ENCODE results near the gene PABPN1. TPM values are rescaled to one million over a fixed set of nuclear protein-coding genes. Genes with fewer than 3 reads are reported as not detected.

The PABPN1 gene
- total RNA-seq, 1 experiment from 2014 or later: 126 TPM

DNA sequence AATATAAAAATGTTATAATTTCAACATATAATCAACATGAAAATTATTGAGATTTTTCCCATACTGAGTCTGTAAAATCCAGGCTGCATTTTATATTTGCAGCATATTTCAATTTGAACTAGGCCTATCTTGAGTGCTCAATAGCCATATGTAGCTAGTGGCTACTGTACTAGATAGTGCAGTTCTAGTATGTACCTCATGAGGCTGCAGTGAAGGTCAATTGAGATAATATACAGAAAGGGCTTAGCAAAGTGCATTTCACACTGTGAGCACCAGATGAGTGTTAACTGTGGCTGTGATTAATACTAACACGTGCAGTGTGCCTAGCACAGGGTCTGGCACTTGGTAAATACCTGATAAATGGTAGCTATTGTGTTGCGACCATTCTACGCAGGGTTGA, 36.8 kb downstream of the PABPN1 start:
- Histone ChIP-seq H3K9me3 (ENCODE audit: low read length) (no peaks in the 10 kb centered on the region), H4K20me1 (ENCODE audit: insufficient read depth, low read depth, low read length) (no peaks in the 10 kb centered on the region), H3K36me3 (ENCODE audit: insufficient read depth, low read length) (no peaks in the 10 kb centered on the region), H3K27me3 (ENCODE audit: low read length) (no peaks in the 10 kb centered on the region), H3K4me2 (ENCODE audit: low read depth, low read length, poor library complexity, severe bottlenecking) (no peak overlapping the region), H3K4me3 (ENCODE audit: low read length) (no peak overlapping the region), H2AFZ (ENCODE audit: low read length) (no peak overlapping the region), H3K79me2 (ENCODE audit: low read length) (no peaks in the 10 kb centered on the region), H3K9me2 (replicated peaks; ENCODE audit: insufficient read depth, low read length) (no peaks in the 10 kb centered on the region), H3K27ac (ENCODE audit: low read length) (no peak overlapping the region), H3K4me1 (ENCODE audit: low read length) (no peaks in the 10 kb centered on the region), H3K9ac (ENCODE audit: low read length) (no peak overlapping the region)
- peak; percentile 44 for DNase-seq

DNA sequence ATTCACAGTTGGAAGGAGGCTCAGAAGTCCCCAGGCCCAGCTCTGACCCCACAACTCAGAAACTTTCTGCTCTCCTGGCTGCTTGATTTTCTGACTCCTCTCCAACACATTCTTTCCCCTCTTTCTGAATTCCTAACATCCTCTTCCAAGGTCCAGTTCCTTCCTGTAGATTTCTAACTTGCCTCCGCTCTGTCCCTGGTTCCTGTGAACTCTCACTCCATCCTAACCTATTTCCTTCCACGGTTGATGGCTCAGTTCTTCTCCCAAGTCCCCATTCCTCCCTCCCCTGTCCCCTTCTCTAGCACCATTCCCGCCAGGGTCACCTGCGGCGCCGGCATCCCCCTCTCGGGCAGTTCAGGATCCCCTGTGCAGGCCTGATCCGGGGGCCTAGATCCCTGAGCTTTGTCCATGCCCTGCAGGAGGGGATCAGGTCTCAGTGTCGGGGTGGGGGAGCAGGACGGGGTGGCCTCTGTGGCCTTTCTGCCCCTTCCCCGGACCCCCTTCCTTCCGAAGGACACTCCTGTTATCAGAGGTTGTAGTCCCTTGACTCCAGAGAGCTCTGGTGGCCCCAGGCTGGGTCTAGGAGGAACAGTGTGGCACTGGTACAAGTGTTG, 37.4 kb downstream of the PABPN1 start:
- Histone ChIP-seq H3K9ac (ENCODE audit: low read length) (no peak overlapping the region), H3K79me2 (ENCODE audit: low read length) (no peaks in the 10 kb centered on the region), H3K4me1 (ENCODE audit: low read length) (no peaks in the 10 kb centered on the region), H3K36me3 (ENCODE audit: insufficient read depth, low read length) (no peaks in the 10 kb centered on the region), H3K9me2 (replicated peaks; ENCODE audit: insufficient read depth, low read length) (no peaks in the 10 kb centered on the region), H3K9me3 (ENCODE audit: low read length) (no peaks in the 10 kb centered on the region), H3K27me3 (ENCODE audit: low read length) (no peaks in the 10 kb centered on the region), H4K20me1 (ENCODE audit: insufficient read depth, low read depth, low read length) (no peaks in the 10 kb centered on the region), H3K4me2 (ENCODE audit: low read depth, low read length, poor library complexity, severe bottlenecking) (no peak overlapping the region), H3K27ac (ENCODE audit: low read length) (no peak overlapping the region), H2AFZ (ENCODE audit: low read length) (no peak overlapping the region), H3K4me3 (ENCODE audit: low read length) (no peak overlapping the region)
- DNase-seq: no peak

DNA sequence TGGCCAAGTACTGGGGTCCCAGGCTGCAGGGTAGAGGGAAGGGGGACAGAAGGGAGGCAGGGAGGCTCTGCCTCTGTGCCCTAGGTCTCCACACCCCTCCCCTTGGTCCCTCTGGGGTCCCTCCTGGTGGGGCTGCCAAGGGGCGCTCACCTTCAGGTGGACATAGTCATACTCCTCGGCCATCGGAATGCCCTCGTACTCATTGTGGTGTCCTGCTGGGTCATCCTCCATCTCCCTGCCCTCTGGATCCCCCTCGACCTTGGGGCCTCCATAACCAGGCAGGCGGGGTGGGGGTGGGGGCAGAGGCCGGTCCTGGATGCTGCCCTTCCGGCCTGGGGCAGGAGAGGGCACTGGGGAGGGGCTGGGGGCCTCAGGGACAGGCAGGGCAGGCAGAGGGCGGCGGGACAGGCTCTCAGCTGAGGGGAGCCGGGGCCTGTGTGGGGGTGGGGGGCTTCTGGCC, 37.9 kb downstream of the PABPN1 start:
- Histone ChIP-seq H3K9me3 (ENCODE audit: low read length) (no peaks in the 10 kb centered on the region), H3K36me3 (ENCODE audit: insufficient read depth, low read length) (no peaks in the 10 kb centered on the region), H3K4me2 (ENCODE audit: low read depth, low read length, poor library complexity, severe bottlenecking) (no peak overlapping the region), H3K4me1 (ENCODE audit: low read length) (no peaks in the 10 kb centered on the region), H3K9ac (ENCODE audit: low read length) (no peak overlapping the region), H3K27ac (ENCODE audit: low read length) (no peak overlapping the region), H3K4me3 (ENCODE audit: low read length) (no peak overlapping the region), H2AFZ (ENCODE audit: low read length) (no peak overlapping the region), H3K79me2 (ENCODE audit: low read length) (no peaks in the 10 kb centered on the region), H4K20me1 (ENCODE audit: insufficient read depth, low read depth, low read length) (no peaks in the 10 kb centered on the region), H3K27me3 (ENCODE audit: low read length) (no peaks in the 10 kb centered on the region), H3K9me2 (replicated peaks; ENCODE audit: insufficient read depth, low read length) (no peaks in the 10 kb centered on the region)
- no peak for DNase-seq

DNA sequence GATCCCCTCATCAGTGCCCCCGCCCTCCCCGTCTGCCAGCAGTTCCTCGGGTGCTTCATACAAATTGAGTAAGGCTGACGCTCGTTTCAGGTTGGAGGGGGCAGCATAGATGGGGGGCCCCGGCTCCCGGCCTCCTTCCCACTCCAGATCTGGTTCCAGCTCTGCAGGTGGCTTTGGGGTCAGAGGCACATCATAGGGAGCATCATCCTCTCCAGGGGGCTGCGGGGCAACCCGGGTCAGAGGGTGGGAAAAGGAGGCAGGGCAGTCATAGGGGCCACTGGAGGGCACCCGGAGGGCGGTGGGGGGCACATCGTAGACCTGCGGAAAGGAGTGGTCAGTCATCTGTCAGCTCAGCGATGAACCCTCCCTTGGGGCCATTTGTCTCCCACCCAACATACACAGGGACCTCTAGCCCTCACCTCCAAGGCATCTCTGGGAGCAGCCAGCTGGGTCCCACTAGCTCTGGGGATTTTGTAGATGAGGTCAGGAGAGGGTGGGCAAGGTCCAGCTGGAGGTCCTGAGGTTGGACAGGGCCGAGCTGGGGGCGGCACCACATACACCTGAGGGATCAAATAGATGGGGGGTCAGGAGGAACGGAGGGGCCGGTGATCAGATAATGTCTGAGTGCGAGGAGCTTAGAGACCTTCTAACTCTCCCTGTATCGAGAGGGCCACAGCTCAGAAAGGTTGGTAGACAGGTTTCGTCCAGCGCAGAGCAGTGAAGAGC, 38.6 kb downstream of the PABPN1 start:
- H3K36me3 ChIP-seq (ENCODE audit: insufficient read depth, low read length): no peaks in the 10 kb centered on the region
- no peaks in the 10 kb centered on the region for H4K20me1 ChIP-seq (ENCODE audit: insufficient read depth, low read depth, low read length)
- no peak overlapping the region for H3K4me2 ChIP-seq (ENCODE audit: low read depth, low read length, poor library complexity, severe bottlenecking)
- H3K27ac ChIP-seq (ENCODE audit: low read length): no peak overlapping the region
- H3K9me2 ChIP-seq (replicated peaks; ENCODE audit: insufficient read depth, low read length): no peaks in the 10 kb centered on the region
- H3K9ac ChIP-seq (ENCODE audit: low read length): no peak overlapping the region
- H2AFZ ChIP-seq (ENCODE audit: low read length): no peak overlapping the region
- H3K4me1 ChIP-seq (ENCODE audit: low read length): no peaks in the 10 kb centered on the region
- H3K79me2 ChIP-seq (ENCODE audit: low read length): no peaks in the 10 kb centered on the region
- no peak for DNase-seq
- no peaks in the 10 kb centered on the region for H3K27me3 ChIP-seq (ENCODE audit: low read length)
- no peaks in the 10 kb centered on the region for H3K9me3 ChIP-seq (ENCODE audit: low read length)
- no peak overlapping the region for H3K4me3 ChIP-seq (ENCODE audit: low read length)

DNA sequence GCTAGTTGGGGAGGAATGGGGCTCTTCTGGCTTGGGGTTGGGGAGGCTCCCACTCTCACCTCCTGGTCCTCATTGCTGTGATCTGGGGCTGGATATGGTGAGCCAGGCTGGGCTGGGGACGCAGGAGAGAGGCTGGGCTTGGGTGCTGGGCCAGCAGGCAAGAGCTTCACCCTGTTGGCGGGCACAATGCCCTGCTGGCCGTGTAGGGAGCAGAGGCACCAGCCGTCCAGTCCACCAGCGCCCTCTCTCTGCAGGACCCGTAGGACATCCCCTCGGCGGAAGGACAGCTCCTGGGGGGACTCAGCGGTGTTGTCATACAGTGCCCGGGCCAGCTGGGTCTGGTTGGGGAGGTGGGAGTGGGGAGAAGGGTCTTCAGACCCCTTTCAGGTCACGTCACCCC, 39.2 kb downstream of the PABPN1 start:
- H3K4me1 ChIP-seq (ENCODE audit: low read length): no peaks in the 10 kb centered on the region
- no peaks in the 10 kb centered on the region for H3K79me2 ChIP-seq (ENCODE audit: low read length)
- no peak for DNase-seq
- H4K20me1 ChIP-seq (ENCODE audit: insufficient read depth, low read depth, low read length): no peaks in the 10 kb centered on the region
- no peak overlapping the region for H3K4me2 ChIP-seq (ENCODE audit: low read depth, low read length, poor library complexity, severe bottlenecking)
- no peaks in the 10 kb centered on the region for H3K27me3 ChIP-seq (ENCODE audit: low read length)
- no peak overlapping the region for H2AFZ ChIP-seq (ENCODE audit: low read length)
- no peaks in the 10 kb centered on the region for H3K36me3 ChIP-seq (ENCODE audit: insufficient read depth, low read length)
- no peak overlapping the region for H3K27ac ChIP-seq (ENCODE audit: low read length)
- no peaks in the 10 kb centered on the region for H3K9me3 ChIP-seq (ENCODE audit: low read length)
- H3K4me3 ChIP-seq (ENCODE audit: low read length): no peak overlapping the region
- no peak overlapping the region for H3K9ac ChIP-seq (ENCODE audit: low read length)
- H3K9me2 ChIP-seq (replicated peaks; ENCODE audit: insufficient read depth, low read length): no peaks in the 10 kb centered on the region

DNA sequence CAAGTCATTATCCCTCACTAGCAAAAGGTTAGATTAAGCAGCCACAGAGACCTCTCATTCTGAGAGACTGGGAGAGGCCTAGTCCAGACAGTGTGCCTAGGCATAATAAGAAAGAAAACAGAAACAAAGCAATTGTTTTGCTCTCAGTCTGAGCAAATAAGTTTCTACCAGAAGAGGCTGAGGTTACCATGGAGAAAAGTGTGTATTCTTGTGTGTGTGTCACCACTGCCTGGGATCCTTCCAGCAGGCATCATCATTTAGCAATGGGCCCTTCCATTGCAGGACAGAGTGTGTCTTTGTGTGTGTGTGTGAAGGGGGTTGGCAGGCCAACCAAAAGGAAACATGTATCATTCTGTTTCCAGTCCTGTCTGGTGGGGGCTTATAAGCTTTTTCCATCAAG, 40.1 kb downstream of the PABPN1 start:
- no peak for DNase-seq
- Histone ChIP-seq H3K4me2 (ENCODE audit: low read depth, low read length, poor library complexity, severe bottlenecking) (no peak overlapping the region), H3K27ac (ENCODE audit: low read length) (no peak overlapping the region), H3K27me3 (ENCODE audit: low read length) (no peaks in the 10 kb centered on the region), H3K4me3 (ENCODE audit: low read length) (no peak overlapping the region), H3K9ac (ENCODE audit: low read length) (no peak overlapping the region), H3K9me3 (ENCODE audit: low read length) (no peaks in the 10 kb centered on the region), H3K4me1 (ENCODE audit: low read length) (no peaks in the 10 kb centered on the region), H3K9me2 (replicated peaks; ENCODE audit: insufficient read depth, low read length) (no peaks in the 10 kb centered on the region), H3K36me3 (ENCODE audit: insufficient read depth, low read length) (no peaks in the 10 kb centered on the region), H3K79me2 (ENCODE audit: low read length) (no peaks in the 10 kb centered on the region), H2AFZ (ENCODE audit: low read length) (no peak overlapping the region), H4K20me1 (ENCODE audit: insufficient read depth, low read depth, low read length) (no peaks in the 10 kb centered on the region)

DNA sequence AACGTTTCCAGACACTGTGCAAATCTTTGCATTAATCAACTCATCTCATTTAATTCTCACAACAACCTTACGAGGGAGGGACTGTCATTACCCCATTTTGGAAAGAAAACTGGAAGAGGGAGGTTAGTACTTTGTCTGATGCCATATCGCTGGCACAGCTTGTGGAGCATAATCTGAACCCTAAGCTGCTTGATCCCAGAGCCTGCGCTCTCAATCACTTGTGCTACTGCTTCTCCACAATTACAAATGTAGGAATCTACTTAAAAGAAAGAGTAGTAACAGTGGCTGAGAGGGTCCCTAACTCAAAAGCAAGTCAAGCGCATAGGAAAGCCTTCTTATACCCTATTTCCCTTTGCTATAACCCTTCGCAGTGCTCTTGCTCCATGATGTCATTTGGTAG, 40.5 kb downstream of the PABPN1 start:
- Histone ChIP-seq H3K36me3 (ENCODE audit: insufficient read depth, low read length) (no peaks in the 10 kb centered on the region), H3K4me2 (ENCODE audit: low read depth, low read length, poor library complexity, severe bottlenecking) (no peak overlapping the region), H3K9me3 (ENCODE audit: low read length) (no peaks in the 10 kb centered on the region), H3K4me1 (ENCODE audit: low read length) (no peaks in the 10 kb centered on the region), H3K27me3 (ENCODE audit: low read length) (no peaks in the 10 kb centered on the region), H2AFZ (ENCODE audit: low read length) (no peak overlapping the region), H3K27ac (ENCODE audit: low read length) (no peak overlapping the region), H4K20me1 (ENCODE audit: insufficient read depth, low read depth, low read length) (no peaks in the 10 kb centered on the region), H3K9me2 (replicated peaks; ENCODE audit: insufficient read depth, low read length) (no peaks in the 10 kb centered on the region), H3K9ac (ENCODE audit: low read length) (no peak overlapping the region), H3K4me3 (ENCODE audit: low read length) (no peak overlapping the region), H3K79me2 (ENCODE audit: low read length) (no peaks in the 10 kb centered on the region)
- DNase-seq: no peak

DNA sequence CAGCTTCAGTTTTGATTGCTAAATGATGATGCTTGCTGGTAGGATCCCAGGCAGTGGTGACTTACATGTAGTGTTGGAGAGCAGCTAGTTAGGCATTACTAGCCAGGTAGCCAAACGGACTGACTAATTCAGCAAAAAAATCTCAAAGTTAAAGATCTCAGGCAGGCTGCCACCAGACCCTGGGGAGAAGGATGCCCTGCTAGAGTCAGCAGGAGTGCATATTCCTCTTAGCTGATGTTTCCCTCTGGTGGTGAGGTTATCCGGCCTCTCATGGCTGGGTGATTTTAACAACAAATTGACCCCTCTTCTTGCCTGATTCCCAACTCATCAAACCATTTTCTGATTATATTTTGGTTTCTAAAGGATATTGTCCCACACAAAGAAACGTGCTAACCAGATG, 40.9 kb downstream of the PABPN1 start:
- no peaks in the 10 kb centered on the region for H3K9me3 ChIP-seq (ENCODE audit: low read length)
- DNase-seq: no peak
- no peak overlapping the region for H3K27ac ChIP-seq (ENCODE audit: low read length)
- H3K36me3 ChIP-seq (ENCODE audit: insufficient read depth, low read length): no peaks in the 10 kb centered on the region
- H3K4me2 ChIP-seq (ENCODE audit: low read depth, low read length, poor library complexity, severe bottlenecking): no peak overlapping the region
- no peak overlapping the region for H2AFZ ChIP-seq (ENCODE audit: low read length)
- H3K79me2 ChIP-seq (ENCODE audit: low read length): no peaks in the 10 kb centered on the region
- no peaks in the 10 kb centered on the region for H3K27me3 ChIP-seq (ENCODE audit: low read length)
- H3K4me1 ChIP-seq (ENCODE audit: low read length): no peaks in the 10 kb centered on the region
- no peak overlapping the region for H3K4me3 ChIP-seq (ENCODE audit: low read length)
- no peaks in the 10 kb centered on the region for H4K20me1 ChIP-seq (ENCODE audit: insufficient read depth, low read depth, low read length)
- no peak overlapping the region for H3K9ac ChIP-seq (ENCODE audit: low read length)
- no peaks in the 10 kb centered on the region for H3K9me2 ChIP-seq (replicated peaks; ENCODE audit: insufficient read depth, low read length)
